Chondrocyte (in vitro differentiated cells): ENCODE results near the gene RERE. TPM values are rescaled to one million over a fixed set of nuclear protein-coding genes. Genes with fewer than 3 reads are reported as not detected.

Experiments used
- DNase-seq: peaks from one replicate; pipeline ENCODE4 v3.0.0; 2021; ENCODE audit warnings: mixed read lengths, low spot score
- H3K27ac Mint-ChIP-seq: one replicate; pipeline ENCODE4 v1.8.0; 2021; ENCODE audit warnings: mild to moderate bottlenecking, moderate library complexity, mixed read lengths; ENCODE audit not compliant: unreplicated experiment
- H3K27me3 Mint-ChIP-seq: 2 replicates; pipeline ENCODE4 v1.8.0; 2021; ENCODE audit warnings: low read depth, mixed read lengths
- H3K36me3 Mint-ChIP-seq: 2 replicates; pipeline ENCODE4 v1.8.0; 2021; ENCODE audit warnings: low read depth, mixed read lengths
- H3K4me1 Mint-ChIP-seq: 2 replicates; pipeline ENCODE4 v1.8.0; 2021; ENCODE audit warnings: low read depth, mild to moderate bottlenecking, mixed read lengths
- H3K4me3 Mint-ChIP-seq: one replicate; pipeline ENCODE4 v1.8.0; 2021; ENCODE audit warnings: mild to moderate bottlenecking, moderate library complexity, mixed read lengths; ENCODE audit not compliant: unreplicated experiment
- H3K9me3 Mint-ChIP-seq: 2 replicates; pipeline ENCODE4 v1.8.0; 2021; ENCODE audit warnings: low read depth, mixed read lengths
- total RNA-seq: library from RNA; stranded (reverse); gene quantifications from 3 replicates; pipeline ENCODE4 v1.2.1, GENCODE V29; 2021
- TF ChIP-seq, protein P1 (sequence below): fragments of 200-600 bp; sonication (generic); IDR thresholded peaks from 2 replicates; pipeline ENCODE4 v1.5.0; 2021; ENCODE audit warnings: antibody characterized with exemption, mild to moderate bottlenecking, moderate library complexity

RERE gene
- total RNA-seq, 1 donor from 2014 or later = 64.9 TPM

DNA sequence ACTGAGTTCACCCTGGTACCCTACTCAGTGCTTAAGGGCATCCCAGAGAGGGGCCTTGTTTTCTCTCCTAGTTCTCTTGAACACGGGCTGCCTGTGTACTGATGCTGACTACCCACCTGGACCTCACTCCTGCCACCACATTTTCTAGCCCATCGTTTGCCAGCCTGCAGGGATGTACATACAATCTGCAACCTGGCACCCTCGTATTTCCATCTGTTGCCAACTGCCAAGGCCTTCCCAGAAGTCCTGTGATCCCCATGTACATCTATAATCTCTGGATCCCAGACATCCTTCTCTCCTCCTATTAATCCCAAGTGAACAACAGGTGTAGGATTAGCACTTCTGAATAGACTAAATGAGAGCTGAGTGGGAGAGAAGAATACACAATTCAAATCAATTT, 287.5 kb downstream of the RERE start:
- Mint-ChIP-seq H3K27ac (no peak overlapping the region), H3K36me3 (peaks cover 6% of the 10 kb centered on the region), H3K27me3 (no peaks in the 10 kb centered on the region), H3K4me1 (no peaks in the 10 kb centered on the region), H3K9me3 (no peaks in the 10 kb centered on the region), H3K4me3 (no peak overlapping the region)
- TF ChIP-seq, protein P1, sequence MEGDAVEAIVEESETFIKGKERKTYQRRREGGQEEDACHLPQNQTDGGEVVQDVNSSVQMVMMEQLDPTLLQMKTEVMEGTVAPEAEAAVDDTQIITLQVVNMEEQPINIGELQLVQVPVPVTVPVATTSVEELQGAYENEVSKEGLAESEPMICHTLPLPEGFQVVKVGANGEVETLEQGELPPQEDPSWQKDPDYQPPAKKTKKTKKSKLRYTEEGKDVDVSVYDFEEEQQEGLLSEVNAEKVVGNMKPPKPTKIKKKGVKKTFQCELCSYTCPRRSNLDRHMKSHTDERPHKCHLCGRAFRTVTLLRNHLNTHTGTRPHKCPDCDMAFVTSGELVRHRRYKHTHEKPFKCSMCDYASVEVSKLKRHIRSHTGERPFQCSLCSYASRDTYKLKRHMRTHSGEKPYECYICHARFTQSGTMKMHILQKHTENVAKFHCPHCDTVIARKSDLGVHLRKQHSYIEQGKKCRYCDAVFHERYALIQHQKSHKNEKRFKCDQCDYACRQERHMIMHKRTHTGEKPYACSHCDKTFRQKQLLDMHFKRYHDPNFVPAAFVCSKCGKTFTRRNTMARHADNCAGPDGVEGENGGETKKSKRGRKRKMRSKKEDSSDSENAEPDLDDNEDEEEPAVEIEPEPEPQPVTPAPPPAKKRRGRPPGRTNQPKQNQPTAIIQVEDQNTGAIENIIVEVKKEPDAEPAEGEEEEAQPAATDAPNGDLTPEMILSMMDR = no peak
- no peak for DNase-seq

DNA sequence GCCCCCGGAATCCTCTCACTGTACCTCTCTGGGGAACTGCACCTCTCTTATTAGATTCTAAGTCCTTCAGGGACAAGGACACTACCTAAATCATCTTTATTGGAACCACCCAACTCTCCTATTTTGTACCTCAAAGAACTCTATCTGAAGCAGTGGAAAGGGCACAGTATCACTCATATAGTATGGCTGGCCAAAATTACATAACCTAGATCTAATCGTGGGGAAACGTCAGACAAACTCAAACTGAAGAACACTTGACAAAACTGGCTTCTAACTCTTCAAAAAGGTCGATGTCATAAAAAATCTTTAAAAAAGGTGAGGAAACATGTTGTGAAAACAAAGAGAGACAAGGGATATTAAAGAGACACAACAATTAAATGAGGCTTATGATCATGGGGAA, 289.5 kb downstream of the RERE start:
- TF ChIP-seq, protein P1 = no peak
- Mint-ChIP-seq H3K9me3 (no peaks in the 10 kb centered on the region), H3K4me3 (no peak overlapping the region), H3K27me3 (no peaks in the 10 kb centered on the region), H3K36me3 (peaks cover 6% of the 10 kb centered on the region), H3K27ac (no peak overlapping the region), H3K4me1 (no peaks in the 10 kb centered on the region)
- DNase-seq = no peak

DNA sequence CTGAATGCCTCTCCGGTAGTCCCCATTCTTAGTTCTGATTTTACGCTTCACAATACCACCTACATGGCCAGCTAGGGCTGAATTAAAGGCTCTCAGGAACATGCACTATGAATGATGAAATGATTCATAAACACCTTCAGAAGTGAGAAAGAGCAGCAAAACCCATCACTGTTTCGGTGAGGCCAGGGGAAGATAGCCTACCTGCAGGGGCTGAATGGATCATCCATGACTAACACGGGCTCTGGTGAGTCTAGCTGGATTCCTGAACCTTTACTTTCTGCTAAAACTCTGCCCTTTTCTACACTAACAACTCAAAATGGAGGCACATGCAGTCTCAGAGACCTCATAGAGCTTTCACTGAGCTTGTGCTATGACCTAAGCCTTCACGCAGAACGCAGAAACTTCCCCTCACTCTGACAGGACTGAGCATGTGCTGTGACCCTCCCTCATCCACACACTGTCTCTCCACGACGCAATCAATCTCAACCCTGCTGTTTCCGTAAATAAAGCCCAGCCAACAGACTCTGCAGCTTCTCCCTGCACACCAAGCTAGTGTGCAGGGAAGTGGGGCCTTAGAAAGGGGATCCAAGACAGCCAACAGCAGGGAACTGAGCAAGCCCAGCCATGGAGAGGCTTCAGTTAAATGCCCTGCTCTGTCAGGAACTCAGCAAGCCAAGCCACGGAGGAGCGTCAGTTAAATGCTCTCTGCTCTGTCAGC, 291.7 kb downstream of the RERE start:
- DNase-seq = no peak
- Mint-ChIP-seq H3K9me3 (no peaks in the 10 kb centered on the region), H3K27me3 (no peaks in the 10 kb centered on the region), H3K4me1 (no peaks in the 10 kb centered on the region), H3K36me3 (peaks cover 7% of the 10 kb centered on the region), H3K4me3 (no peak overlapping the region), H3K27ac (no peak overlapping the region)
- TF ChIP-seq, protein P1 = no peak

DNA sequence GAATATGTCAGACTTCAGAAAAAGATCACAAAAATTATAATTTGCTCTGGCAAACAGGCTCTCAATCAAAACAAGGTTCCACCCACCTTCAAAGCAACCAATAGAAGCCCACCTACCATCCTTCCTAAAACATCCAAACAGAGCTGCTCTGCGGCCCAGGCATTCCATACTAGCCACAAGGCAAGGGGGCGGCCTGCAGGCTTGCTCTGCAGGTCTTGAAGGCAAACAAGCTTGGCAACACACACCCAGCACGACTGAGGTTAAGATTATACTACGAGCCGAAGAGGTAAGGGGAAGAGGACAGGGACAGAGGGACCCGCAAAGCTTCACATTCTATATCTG, 292.3 kb downstream of the RERE start:
- Mint-ChIP-seq H3K9me3 (no peaks in the 10 kb centered on the region), H3K4me3 (no peak overlapping the region), H3K4me1 (no peaks in the 10 kb centered on the region), H3K36me3 (peaks cover 7% of the 10 kb centered on the region), H3K27ac (no peak overlapping the region), H3K27me3 (no peaks in the 10 kb centered on the region)
- DNase-seq = no peak
- TF ChIP-seq, protein P1 = no peak

DNA sequence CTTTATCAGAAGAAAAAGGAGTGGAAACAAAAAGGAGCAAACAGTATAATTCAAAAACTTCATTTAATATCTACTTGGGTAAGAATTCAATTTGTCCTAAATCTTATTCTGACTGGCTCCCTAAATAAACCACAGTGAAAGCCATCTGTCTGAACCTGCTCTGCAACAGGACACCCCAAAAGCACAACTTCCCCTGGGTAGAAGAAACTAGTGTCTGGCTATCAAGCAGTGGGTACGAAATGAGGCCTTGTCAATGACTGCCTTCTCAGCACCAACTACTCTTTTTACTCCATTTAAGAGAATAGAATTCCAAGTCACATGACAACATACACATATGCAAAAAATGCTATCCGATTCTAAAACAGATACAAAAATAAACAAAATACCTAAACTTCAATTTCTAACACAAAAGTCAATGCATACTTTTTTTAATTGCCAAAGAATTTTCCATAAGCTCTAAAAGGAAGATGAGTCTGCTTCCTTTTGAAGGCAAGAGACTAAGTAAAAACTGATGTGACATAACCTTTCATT, 292.7 kb downstream of the RERE start:
- no peak for DNase-seq
- no peaks in the 10 kb centered on the region for H3K27me3 Mint-ChIP-seq

More for the DNA sequence above, 292.7 kb downstream of the RERE start:
- H3K4me3 Mint-ChIP-seq = no peak overlapping the region
- H3K36me3 Mint-ChIP-seq = peaks cover 4% of the 10 kb centered on the region
- no peaks in the 10 kb centered on the region for H3K9me3 Mint-ChIP-seq
- H3K27ac Mint-ChIP-seq = no peak overlapping the region
- H3K4me1 Mint-ChIP-seq = no peaks in the 10 kb centered on the region
- TF ChIP-seq, protein P1 = no peak
